ENCODE measurements around the gene GNAS-AS1.

GNAS-AS1 gene

DNA sequence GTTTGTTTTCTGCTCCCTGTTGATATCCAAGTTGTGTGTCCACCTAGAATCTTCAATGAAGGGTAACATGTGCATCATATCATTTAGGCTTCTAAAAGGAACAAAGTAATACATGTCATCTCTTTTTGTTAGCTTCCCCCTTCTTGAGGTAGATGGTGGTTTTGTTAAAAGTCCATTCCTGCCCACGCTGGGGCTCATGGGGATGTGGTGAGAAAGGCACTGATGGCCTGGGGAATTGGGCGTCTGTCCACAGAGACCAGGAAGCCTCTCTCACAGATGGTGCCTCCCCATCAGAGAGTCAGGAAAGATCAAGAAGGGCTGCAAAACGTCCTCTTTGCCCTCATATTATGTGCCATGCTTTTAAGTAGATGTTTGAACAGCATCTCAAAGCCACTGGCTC, 34.3 kb upstream of the GNAS-AS1 start:
- DNase-seq (ENCODE audit: low spot score): no peak

DNA sequence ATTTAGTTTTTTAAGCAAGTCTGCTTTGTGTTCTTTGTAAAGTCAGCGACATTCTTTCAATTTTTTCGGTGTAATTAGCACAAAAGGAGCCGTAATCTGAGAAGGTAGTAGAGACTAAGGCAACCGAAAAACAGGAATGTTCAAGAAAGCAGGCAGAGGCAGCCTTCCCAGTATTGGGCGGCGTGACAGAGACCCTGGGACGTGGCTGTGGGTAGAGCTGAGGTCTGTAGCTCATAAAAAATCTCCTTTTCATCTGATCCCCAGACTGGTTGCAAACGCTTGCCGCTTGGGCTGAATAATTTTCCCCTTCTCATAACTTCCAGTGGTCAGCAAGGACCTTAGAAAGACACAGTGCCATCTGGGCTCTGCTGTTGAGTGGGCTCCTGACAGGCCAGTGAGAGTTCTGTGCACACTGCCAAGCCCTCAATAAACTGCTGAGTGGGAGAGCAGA, 32.6 kb upstream of the GNAS-AS1 start:
- no peak for DNase-seq (ENCODE audit: low spot score)

- no peak for DNase-seq (ENCODE audit: low spot score)
Measured at GRCh38 chr20:58882704-58883089, 32.0 kb upstream of the GNAS-AS1 start.

GRCh38 chr20:58880994-58881752, 30.5 kb upstream of the GNAS-AS1 start:
- no peak for DNase-seq (ENCODE audit: low spot score)

DNA sequence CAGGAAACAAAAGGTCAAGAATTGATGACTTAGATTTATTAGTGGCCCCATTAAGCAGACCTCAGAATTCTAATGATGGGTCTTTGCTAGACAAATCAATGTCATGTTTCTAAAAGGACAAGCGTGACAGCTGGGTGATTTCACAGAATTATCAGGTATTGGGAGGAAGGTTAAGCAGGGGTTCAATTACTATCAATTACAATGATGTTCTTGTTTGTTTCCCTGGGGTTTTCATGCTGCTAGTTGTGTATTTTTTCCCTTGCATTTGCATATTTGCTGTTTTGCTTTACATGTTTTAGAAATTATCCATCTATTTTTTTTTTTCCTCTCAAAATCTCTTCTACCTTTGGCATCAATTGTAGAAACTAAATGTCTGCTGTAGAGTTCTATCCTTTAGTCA, 29.7 kb upstream of the GNAS-AS1 start:
- no peak for DNase-seq (ENCODE audit: low spot score)

DNA sequence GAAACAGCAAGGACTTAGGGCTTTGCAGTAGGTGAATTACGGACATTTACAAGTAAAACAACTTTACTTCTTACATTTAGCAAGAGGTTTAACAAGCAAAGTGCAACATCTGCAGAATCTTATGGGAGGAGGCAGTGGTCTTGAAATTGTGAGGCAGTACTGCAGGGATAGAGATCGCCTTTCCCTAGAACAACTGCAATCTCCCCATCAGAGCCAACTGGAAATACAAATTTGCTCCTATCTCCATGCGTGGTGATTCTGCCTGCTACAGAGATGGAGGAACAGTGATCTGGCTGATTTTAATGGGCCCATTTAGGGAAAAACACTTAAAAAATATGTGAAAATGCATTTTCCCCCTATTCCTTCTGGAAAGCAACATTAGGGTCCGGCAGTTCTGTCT, 27.7 kb upstream of the GNAS-AS1 start:
- DNase-seq (ENCODE audit: low spot score): no peak

- DNase-seq (ENCODE audit: low spot score): no peak
Measured at GRCh38 chr20:58877976-58878360, 27.3 kb upstream of the GNAS-AS1 start.

DNA sequence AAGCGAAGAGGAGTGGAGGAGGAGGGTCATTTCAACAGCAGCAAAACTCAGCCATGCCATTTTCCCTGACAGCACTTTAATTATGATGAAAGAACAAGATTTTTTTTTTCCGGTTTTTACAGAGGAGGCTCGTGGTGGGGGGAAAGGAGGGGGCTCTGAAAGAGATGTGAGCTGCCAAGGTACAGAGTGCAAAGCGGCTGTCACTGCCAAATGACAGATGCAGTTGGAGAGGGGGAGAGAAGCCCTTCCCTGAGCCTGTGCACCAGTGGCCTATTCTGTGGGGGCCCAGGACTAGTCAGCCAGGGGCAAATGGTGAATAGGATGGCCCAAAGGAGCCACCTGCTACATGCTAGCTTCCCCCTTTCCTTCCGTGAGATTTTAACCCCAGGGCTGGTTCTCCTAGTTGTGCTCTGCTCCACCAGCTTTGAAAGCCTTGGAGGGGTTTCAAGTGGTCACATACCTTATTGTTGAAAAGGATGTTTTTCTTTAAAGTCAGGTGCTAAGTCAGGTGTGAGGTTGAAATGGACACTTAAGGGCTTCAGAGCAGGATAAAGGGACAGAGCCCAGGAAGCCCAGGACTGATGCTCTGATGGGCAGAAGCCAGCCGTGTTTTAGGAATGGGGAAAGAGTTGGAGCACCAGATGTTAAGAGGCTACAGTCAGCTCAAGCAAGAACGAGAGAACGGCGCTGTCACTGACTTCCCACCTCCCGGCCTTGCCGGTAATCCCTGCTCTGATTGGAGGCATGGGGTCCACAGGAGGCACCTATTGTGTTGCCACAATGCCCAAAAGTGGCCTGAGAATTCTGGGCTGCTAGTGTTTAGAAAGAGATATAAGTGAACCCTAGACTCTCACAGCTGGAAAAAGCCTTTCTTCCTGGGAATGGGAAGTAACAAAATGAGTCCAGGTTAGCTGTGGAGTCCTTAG, 26.6 kb upstream of the GNAS-AS1 start:
- no peak for DNase-seq (ENCODE audit: low spot score)

DNA sequence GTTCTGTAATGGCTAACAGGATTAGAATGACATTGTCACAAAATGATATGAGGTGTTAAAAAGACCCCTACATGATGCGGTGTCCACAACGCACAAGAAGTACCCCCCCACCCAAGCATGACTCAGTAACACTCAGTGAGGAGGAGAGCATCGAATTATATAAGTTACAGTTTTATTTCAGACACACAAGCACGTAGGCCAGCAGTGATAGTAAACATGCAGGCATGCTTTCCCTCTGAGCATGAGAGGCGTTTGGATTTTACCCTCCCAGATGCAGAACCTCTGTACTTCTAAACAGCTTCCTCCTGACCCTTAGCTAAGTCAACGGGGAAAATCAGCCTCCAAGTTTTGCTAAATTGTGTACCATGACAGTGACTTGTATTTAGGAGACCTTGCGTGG, 25.7 kb upstream of the GNAS-AS1 start:
- DNase-seq (ENCODE audit: low spot score): no peak

DNA sequence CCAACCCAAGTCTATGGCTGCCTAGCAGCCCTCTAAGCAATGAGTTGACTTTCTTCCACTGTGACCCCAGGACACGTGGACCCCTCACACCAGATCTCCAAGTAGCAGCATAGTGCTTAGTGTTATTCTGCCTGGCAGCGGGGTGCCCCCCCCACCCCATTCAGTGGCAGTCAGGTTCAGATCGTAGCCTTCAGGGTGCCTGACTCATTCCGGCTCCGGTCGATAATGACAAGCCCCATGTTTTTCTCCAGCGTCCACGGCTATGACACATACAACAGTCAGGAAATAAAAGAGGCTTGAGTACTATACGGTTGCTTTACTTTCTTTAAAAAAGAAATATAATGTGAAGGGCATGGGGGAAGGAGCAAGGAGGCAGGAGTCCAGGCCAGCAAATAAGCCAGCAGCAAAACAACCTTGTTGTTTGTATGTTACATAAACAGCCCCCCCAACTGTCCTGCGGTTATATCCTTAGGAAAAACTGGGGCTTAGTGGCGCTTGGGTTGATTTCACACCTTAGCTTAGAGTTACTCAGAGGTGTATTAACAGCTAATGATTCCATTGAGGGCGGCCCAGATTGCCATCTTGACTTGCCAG, 24.9 kb upstream of the GNAS-AS1 start:
- no peak for DNase-seq (ENCODE audit: low spot score)

DNA sequence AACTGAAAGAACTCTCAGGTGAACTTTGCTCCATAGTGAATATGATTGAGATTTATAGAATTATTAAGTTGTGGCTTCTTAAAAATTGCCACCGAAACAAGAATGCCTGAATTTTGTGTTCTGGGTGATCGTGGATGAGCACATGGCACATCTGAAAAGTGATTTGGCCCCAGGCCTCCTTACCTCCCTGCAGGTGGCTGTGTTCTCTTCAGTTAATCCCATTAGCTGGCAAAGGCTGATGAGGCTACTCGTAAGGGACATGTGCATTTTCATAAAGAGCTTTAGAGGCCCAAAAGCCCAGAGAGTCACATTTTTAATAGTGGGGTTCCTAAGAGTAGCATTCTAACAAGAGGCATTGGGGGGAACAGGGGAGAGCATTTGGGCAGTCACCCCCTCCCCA, 24.4 kb upstream of the GNAS-AS1 start:
- DNase-seq (ENCODE audit: low spot score): no peak

DNA sequence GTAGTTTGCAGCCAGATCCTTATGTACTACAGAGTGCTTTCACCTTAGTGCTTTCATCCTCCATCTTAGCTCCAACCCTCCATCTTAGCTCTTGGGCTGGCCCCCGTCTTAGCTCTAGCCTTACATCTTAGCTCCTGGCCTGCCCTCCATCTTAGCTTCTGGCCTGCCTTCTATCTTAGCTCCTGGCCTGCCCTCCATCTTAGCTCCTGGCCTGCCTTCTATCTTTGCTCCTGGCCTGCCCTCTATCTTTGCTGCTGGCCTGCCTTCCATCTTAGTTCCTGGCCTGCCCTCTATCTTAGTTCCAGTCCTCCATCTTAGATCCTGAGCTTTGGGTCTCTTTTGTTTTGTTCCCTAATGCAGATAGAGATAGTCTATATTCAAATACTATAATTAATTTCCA, 23.8 kb upstream of the GNAS-AS1 start:
- no peak for DNase-seq (ENCODE audit: low spot score)

DNA sequence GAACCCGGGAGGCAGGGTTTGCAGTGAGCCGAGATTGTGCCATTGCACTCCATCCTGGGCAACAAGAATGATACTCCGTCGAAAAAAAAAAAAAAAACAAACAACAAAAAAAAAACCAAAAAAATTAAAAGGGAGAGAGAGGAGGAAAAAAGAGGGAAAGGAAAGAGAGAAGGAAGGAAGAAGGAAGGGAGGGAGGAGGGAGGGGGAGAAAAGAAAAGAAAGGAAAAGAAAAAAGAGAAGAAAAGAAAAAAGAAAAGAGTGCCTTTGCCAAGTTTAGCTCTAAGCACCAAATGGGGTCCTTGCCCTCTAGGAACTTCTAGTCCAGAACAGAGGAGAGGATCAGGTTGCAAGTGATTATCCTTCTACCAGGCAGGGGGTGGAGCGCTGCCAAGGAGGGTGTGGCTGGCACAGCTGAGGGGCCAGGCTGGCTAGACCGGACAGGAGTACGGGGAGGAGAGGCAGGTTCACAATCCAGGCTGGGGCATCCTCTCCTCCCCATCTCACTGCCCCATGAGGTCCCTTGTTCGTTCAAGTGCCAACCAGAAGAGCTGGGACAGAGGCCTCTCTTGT, 20.9 kb upstream of the GNAS-AS1 start:
- DNase-seq (ENCODE audit: low spot score): no peak

DNA sequence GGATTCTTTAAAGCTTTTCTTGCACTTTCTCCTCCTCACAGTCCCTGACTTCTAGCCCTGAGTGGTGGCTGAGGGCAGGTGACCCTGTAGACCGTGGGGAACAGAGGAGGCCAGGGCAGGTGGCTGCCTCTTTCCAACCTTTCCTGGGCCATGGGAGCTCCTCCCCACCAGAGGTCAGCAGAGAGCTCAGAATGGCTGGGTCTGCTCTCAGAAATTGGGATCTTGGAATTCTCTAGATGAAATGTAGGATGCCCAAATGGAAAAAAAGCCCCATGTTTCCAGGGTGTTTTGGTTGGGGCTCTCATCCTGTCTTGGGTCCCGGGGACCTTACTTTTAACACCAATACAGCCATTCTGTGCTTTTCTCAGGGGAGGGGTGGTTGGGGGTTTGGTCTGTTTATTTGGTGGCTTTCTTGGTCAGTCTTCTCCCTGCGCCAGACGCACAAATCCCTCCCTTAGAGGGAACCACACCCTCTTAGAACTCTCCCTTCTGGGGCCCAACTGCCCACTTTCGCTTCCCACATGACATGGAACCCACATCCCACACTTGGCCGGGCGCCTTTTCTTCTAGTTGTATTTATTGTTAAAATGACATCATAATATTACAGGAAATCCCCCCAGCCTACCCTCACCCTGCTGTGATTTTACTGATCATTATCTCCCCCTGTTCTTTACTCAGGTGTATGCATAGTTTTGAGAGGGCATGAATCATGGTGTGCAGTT, 19.8 kb upstream of the GNAS-AS1 start:
- DNase-seq (ENCODE audit: low spot score): peak; percentile 79

DNA sequence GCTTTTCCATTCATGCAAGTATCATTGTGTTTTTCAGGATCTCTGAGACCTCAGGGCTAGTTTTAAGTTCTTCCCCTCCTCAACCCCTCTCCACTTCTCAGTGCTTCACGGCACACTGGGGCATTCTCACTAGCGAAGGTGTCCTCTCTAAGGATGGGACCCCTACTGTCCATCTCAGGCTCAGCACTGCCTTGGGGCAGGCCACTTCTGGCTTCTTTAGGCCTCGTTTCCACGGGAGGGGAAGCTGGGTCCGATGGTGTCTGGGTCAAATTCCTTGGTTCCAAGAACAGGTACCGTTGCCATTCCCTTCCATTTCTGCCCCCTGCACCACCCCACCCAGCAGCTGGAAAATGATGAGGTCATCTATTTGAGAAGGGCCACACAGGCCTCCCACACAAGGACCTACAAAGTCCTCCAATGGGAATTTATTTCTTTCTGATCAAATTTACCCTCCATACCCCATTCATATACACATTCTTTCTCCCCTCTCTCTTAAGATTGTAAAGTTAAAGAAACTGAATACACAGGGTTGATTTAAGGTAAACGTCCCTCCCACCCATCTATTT, 19.0 kb upstream of the GNAS-AS1 start:
- no peak for DNase-seq (ENCODE audit: low spot score)

DNA sequence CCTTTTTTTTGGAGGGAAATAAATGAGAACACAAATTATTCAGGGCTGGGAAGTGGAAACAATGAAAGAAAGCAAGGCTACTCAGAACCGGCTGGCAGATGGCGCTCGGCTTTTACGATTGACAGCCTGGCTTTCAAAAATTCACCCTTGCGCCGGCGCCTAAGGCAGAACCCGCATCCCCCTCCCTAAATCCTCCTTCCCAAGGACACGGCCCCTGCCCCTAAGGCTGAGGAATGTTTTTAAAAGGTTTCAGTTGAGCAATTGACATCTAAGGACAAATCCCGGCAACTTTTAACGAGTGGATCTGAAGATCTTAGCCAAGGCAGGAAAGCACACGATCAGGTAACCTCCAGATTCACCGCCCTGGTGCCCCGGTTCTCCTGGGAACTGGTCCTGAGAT, 18.1 kb upstream of the GNAS-AS1 start:
- DNase-seq (ENCODE audit: low spot score): no peak

- no peak for DNase-seq (ENCODE audit: low spot score)
Measured at GRCh38 chr20:58867211-58867610, 16.5 kb upstream of the GNAS-AS1 start.

DNA sequence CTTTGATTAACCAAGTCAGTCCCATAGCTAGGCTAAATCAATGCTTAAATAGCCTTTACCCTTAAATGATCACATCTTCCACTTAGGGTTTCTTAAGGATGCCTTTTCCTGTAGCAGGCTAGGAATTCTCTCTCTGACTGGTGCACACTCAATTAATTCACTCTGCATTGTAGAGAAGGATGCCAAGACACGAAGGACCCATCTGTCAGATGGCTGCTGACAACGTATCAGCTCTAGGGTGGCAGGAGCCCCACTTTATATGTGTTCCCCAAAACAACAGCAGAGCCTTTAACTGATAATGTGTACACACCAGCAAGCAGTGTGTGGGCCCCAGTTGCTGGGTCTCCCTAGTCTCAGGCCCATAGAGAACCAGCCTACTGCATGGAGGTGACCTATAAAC, 15.1 kb upstream of the GNAS-AS1 start:
- DNase-seq (ENCODE audit: low spot score): no peak

DNA sequence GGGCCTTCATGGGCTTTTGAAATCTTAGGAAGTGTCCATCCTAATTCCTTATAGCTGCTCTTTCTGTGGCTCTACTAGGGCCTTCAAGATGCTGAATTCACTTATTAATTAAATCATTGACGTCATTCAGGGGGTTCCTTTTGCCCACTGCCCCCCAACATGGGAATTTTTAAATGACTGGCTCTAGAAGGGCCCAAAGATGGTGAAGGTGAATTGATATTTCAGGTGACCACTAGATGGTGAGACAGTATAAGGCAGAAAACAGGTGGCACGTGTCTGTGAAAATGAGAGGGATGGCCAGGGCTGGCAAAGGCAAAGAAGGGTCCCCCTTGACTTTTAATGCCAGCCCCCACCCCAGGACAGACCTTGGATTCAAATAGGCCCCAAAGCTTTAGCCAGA, 13.6 kb upstream of the GNAS-AS1 start:
- no peak for DNase-seq (ENCODE audit: low spot score)

DNA sequence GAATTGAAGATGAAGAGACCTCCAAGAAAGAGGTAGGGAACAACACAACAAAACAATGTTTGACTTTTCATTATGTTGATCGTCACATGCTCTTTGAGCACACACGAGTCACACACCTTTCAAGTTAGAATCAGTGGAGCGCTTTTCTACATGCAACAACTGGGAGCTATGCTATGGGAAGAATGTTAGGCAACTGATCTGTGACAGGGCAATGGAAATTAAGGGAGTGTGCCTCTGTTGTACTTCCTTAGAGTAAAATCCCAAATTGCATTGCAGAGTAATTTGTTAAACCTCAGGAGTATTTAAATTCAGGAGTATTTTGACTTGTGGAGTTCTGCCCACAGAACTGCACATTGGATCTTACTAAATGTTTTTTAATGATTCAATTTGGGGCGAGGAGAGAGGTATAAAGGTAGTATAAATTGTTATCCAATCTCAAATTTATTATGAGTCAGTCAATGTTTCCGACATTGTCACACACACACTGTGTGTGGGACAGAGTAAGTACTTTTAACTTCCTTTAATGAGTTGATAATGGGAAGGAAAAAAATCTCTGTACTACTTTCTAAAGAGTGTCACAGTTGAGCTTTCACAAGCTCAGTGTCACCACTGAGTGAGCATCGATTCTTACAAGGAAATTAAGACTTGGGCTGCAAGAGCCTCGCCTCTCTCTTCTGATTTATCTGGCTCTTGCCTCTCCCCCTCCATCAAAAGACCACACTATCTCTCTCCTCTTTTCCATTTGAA, 12.5 kb upstream of the GNAS-AS1 start:
- DNase-seq (ENCODE audit: low spot score): no peak

Measured in HuH-7 (cell line).